Upper lobe of left lung (tissue), 4 donors: ENCODE measurements around the gene SOX9.

Source experiments
- POLR2A ChIP-seq, 4 donors: fragments of 450-650 bp; IDR thresholded peaks; one replicate each; pipeline ENCODE4 v1.5.1; 2016 to 2017; ENCODE audit warnings: antibody characterized with exemption in 4 of 4, mild to moderate bottlenecking in 2 of 4
- TF ChIP-seq, protein P1 (sequence below), 6 experiments: fragments of 450-650 bp in 4 of 6; fragments of 200-600 bp in 2 of 6; sonication (generic) in 2 of 6; IDR thresholded peaks; one replicate each; pipeline ENCODE4 v1.5.1; 2016 to 2019; ENCODE audit warnings: antibody characterized with exemption in 6 of 6

DNA sequence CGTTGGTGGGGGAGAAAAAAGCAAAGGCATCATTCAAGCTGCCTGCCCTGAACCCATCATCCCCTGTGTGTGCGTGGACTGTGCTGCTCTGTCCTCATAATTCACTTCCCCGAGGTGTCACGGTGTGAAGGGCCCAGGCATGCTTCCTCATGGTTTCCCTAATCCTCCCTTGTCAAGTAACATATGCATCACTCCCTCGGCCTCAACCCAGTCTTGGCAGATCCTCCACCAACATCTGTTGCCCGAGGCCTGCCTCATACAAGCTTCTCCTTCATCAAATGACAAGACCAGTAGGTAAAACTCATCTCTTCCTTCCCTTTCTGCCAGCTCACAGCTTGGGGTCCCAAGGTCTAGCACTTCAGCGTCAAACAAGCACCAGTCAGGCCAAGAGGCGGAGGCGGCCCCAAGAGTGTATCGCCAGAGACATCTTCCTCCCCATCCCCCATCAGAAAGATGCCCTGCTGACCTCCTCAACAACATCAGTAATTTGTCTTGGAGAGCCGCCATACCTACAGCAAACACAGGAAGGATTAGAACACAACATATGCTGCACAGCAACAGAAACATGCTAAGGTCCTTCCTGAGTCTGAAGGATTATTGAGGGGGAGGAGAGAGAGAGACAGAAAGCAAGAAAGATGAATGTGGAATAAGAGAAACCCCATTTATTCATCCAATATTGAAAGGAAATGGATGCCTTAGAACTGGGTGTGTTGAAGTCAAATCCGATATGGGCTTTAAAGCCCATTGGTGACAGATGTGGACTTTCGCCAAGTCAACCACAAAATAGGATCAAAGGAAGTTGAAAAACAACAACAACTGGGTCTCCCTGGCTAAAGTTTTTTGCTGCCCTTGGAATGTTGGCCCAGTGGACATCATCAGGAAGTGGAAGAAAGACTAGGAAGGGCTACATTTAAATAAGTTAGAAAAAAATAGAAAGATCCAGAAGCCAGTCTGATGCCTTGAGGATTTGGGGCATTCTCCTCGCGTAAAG lies 38.4 kb downstream of the SOX9 start:
- no peak for TF ChIP-seq POLR2A (IDR thresholded peaks at IDR 0.05)
- TF ChIP-seq, protein P1, sequence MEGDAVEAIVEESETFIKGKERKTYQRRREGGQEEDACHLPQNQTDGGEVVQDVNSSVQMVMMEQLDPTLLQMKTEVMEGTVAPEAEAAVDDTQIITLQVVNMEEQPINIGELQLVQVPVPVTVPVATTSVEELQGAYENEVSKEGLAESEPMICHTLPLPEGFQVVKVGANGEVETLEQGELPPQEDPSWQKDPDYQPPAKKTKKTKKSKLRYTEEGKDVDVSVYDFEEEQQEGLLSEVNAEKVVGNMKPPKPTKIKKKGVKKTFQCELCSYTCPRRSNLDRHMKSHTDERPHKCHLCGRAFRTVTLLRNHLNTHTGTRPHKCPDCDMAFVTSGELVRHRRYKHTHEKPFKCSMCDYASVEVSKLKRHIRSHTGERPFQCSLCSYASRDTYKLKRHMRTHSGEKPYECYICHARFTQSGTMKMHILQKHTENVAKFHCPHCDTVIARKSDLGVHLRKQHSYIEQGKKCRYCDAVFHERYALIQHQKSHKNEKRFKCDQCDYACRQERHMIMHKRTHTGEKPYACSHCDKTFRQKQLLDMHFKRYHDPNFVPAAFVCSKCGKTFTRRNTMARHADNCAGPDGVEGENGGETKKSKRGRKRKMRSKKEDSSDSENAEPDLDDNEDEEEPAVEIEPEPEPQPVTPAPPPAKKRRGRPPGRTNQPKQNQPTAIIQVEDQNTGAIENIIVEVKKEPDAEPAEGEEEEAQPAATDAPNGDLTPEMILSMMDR (IDR thresholded peaks at IDR 0.05): no peak
